Measurements from ENCODE around the gene TEDC2. TPM values are rescaled to one million over a fixed set of nuclear protein-coding genes. Genes with fewer than 3 reads are reported as not detected.

The TEDC2 gene
- total RNA-seq, 4 donors from 2014 or later, result 1.4 to 2.3 TPM; not detected in 2

DNA sequence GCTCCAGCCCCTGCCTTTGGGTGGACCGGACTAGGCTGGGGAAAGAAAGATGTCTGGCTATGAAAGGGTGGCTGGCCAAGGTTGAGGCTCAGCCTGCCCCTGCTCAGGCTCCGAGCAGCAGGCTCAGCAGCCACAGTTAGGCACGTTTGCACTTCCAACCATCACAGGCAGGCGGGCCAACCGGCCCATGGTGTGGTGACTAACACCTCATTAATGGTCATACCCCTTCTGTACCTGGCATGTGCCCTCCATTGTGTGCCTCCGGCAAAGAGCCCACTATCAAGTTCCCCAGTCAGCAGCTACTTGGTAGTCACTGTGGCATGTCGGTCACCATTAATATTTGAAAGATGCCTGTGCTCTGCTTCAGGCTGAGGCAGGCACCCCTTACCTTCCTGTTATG, 21.8 kb downstream of the TEDC2 start:
- no peak for DNase-seq
- in situ Hi-C loops (cut with MboI; ENCODE audit: low pct_ligation_motif_present in 1 of 4, low pct_unique_long_range_greater_than_20kb in 1 of 4, low sequenced_read_pairs in 3 of 4) (loop anchor here in 3 of 4 donors (25.0 kb wide), 3 partner anchors 144 to 319 kb away; partner anchors contain the start of genes ABCA3 (in 2 of the 3), CASKIN1 (in 1 of the 3) and TRAF7 (in 1 of the 3)), intact Hi-C loops (cut with DNase I; ENCODE audit: low total_unique reads) (no loop called here)
- H3K27me3 ChIP-seq, result no peaks in the 10 kb centered on the region
- H3K4me1 ChIP-seq, result peaks cover 11 to 20% (median 16%) of the 10 kb centered on the region in 4 donors
- no peak overlapping the region for H3K27ac ChIP-seq
- 67% methylated on average over 7 of the region's 7 CpGs; no CpG with 5 or more reads in 1 of the 2 donors for WGBS, 2 donors (ENCODE audit: low coverage in 1 of 2)
- TF ChIP-seq EP300 (IDR thresholded peaks at IDR 0.05; ENCODE audit: low read depth), result no peak
- TF ChIP-seq, protein P1, sequence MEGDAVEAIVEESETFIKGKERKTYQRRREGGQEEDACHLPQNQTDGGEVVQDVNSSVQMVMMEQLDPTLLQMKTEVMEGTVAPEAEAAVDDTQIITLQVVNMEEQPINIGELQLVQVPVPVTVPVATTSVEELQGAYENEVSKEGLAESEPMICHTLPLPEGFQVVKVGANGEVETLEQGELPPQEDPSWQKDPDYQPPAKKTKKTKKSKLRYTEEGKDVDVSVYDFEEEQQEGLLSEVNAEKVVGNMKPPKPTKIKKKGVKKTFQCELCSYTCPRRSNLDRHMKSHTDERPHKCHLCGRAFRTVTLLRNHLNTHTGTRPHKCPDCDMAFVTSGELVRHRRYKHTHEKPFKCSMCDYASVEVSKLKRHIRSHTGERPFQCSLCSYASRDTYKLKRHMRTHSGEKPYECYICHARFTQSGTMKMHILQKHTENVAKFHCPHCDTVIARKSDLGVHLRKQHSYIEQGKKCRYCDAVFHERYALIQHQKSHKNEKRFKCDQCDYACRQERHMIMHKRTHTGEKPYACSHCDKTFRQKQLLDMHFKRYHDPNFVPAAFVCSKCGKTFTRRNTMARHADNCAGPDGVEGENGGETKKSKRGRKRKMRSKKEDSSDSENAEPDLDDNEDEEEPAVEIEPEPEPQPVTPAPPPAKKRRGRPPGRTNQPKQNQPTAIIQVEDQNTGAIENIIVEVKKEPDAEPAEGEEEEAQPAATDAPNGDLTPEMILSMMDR (IDR thresholded peaks at IDR 0.05), result no peak
- no peak for TF ChIP-seq POLR2AphosphoS5 (IDR thresholded peaks at IDR 0.05)
- no peak for TF ChIP-seq POLR2A (IDR thresholded peaks at IDR 0.05)
- H3K9me3 ChIP-seq, result no peaks in the 10 kb centered on the region
- no peaks in the 10 kb centered on the region for H3K36me3 ChIP-seq
- no peak overlapping the region for H3K4me3 ChIP-seq

DNA sequence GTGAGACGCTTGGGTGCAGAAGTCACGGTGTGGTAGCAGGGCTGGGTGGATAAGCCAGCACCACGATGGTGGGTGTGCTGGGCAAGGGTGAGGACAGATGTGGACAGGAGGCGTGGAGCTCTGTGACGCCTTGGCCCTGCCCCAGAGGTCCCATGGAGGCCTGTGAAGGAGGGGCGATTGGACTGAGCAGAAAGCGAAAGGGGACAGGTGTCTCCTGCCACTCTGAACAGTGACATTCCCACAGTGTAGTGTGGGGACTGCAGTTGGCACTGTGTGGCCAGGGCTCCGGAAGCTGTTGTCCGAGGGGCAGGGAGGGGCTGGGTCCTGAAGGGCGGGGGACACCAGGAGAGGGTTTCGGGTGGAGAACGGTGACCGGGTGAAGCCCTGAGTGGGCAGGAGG, 22.3 kb downstream of the TEDC2 start:
- peaks cover 11 to 25% (median 16%) of the 10 kb centered on the region in 4 donors for H3K4me1 ChIP-seq
- intact Hi-C loops (cut with DNase I; ENCODE audit: low total_unique reads), result no loop called here
- 79 to 93% methylated on average over 3 to 13 of the region's 13 CpGs for WGBS, 2 donors (ENCODE audit: low coverage in 1 of 2)

DNA sequence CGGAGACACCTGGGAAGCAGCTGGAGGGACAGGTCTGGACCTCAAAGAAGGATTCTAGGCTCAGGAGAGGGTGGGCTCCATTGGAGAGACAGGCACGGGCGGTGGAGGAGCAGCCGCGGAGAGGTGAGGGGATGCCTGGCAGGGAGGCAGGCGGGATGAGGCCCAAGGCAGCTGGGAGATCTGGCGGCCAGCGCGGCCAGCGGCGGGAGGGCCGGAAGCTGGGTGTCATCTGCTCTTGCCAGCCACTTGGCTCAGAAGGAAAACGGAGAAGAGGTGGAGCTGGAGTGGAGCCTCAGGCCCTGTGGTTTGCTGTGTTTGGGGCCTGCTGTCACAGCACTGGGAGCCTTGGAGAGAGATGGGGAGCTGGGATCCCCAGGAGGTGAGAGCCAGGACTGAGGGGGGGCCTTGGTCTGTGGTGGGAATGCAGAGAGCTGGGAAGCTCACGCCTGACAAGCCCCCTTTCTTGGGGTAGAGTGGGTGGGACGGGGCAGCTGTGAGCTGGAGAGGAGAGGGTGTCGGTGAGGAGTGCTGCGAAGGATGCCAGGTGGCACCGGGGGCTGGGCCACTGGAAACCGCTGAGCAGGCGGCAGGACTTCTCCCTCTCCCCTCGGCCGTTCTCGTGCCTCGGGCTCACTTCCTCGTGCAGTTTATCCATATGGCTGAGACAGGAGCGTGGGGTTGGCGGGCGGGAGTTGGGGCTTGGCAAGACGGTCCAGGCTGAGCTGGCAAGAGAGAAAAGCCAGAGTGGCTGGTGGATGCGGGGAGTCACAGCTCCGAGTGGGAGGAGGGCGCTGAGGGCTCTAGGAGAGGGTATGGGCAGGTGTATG, 23.0 kb downstream of the TEDC2 start:
- DNase-seq, result peak; percentile 38
- peak overlapping the region; percentile 45 to 87 (median 67) for H3K27ac ChIP-seq
- in situ Hi-C loops (cut with MboI; ENCODE audit: low pct_ligation_motif_present in 1 of 4, low pct_unique_long_range_greater_than_20kb in 1 of 4, low sequenced_read_pairs in 3 of 4) (loop anchor here in 3 of 4 donors (25.0 kb wide), 3 partner anchors 146 to 321 kb away; partner anchors contain the start of genes ABCA3 (in 2 of the 3), CASKIN1 (in 1 of the 3) and TRAF7 (in 1 of the 3)), intact Hi-C loops (cut with DNase I; ENCODE audit: low total_unique reads) (no loop called here)
- WGBS, 2 donors (ENCODE audit: low coverage in 1 of 2), result 44 to 57% methylated on average over 7 to 32 of the region's 32 CpGs
- peaks cover 11 to 28% (median 16%) of the 10 kb centered on the region in 4 donors for H3K4me1 ChIP-seq
- TF ChIP-seq POLR2AphosphoS5 (IDR thresholded peaks at IDR 0.05) (no peak), POLR2A (IDR thresholded peaks at IDR 0.05) (no peak), EP300 (IDR thresholded peaks at IDR 0.05; ENCODE audit: low read depth) (no peak)
- TF ChIP-seq, protein P1 (IDR thresholded peaks at IDR 0.05), result no peak
- H3K9me3 ChIP-seq, result no peaks in the 10 kb centered on the region
- peak overlapping the region in 1 of 4 donors; percentile 17 for H3K4me3 ChIP-seq
- no peaks in the 10 kb centered on the region for H3K36me3 ChIP-seq
- H3K27me3 ChIP-seq, result no peaks in the 10 kb centered on the region

More for the DNA sequence above, 22.3 kb downstream of the TEDC2 start:
- Histone ChIP-seq H3K36me3 (no peaks in the 10 kb centered on the region), H3K27ac (peak overlapping the region; percentile 45 to 87 (median 67)), H3K27me3 (no peaks in the 10 kb centered on the region), H3K9me3 (no peaks in the 10 kb centered on the region), H3K4me3 (no peak overlapping the region)
- DNase-seq, result no peak
- in situ Hi-C loops (cut with MboI; ENCODE audit: low pct_ligation_motif_present in 1 of 4, low pct_unique_long_range_greater_than_20kb in 1 of 4, low sequenced_read_pairs in 3 of 4), result loop anchor here in 3 of 4 donors (25.0 kb wide), 3 partner anchors 145 to 320 kb away; partner anchors contain the start of genes ABCA3 (in 2 of the 3), CASKIN1 (in 1 of the 3) and TRAF7 (in 1 of the 3)
- TF ChIP-seq EP300 (IDR thresholded peaks at IDR 0.05; ENCODE audit: low read depth) (no peak), POLR2AphosphoS5 (IDR thresholded peaks at IDR 0.05) (no peak), POLR2A (IDR thresholded peaks at IDR 0.05) (no peak)
- TF ChIP-seq, protein P1 (IDR thresholded peaks at IDR 0.05), result no peak

Measured in transverse colon (tissue), 4 donors.